Endothelial cell of umbilical vein (primary cell): Measurements from ENCODE around the gene CLIC4. TPM values are rescaled to one million over a fixed set of nuclear protein-coding genes. Genes with fewer than 3 reads are reported as not detected.

Experiments
- BruUV-seq: library from RNA; stranded (reverse); fragments of 400-500 nt; replicated peaks from 2 replicates; lab custom pipeline; 2021; lab: Mats Ljungman, UMichigan
- CTCF ChIA-PET: fragments of 300-600, 350-600 bp; sonication (Branson Sonifier 250); formaldehyde crosslinking; loops from one replicate; lab custom pipeline; 2021; ENCODE audit warnings: antibody characterized with exemption, inconsistent platforms; lab: Charles Lee
- POLR2A ChIA-PET: fragments of 300-600, 350-600 bp; sonication (Branson Sonifier 250); formaldehyde crosslinking; loops from one replicate; lab custom pipeline; 2021; ENCODE audit warnings: antibody characterized with exemption, inconsistent platforms; lab: Charles Lee
- DNase-seq: peaks from one replicate; pipeline ENCODE4 v3.0.0-alpha.2; 2011; ENCODE audit warnings: low read depth, low spot score
- FAIRE-seq: peaks from 2 replicates; lab custom pipeline; 2011; peaks lifted over from hg19 to GRCh38; lab: Jason Lieb, UNC
- H2AFZ ChIP-seq: 2 replicates; pipeline ENCODE4 v1.6.0; 2012; ENCODE audit warnings: low read depth, low read length, control low read depth, inconsistent platforms
- H3K27ac ChIP-seq: 2 replicates; pipeline ENCODE4 v1.5.1; 2011; ENCODE audit warnings: low read depth, mild to moderate bottlenecking, control low read depth, low read length, moderate library complexity; ENCODE audit not compliant: insufficient read depth
- H3K27me3 ChIP-seq, 2 experiments: 2 replicates each; pipeline versions ENCODE4 v1.6.0 to v1.6.1; 2011; ENCODE audit warnings: low read length in 2 of 2, mixed read lengths in 1 of 2; ENCODE audit not compliant: control insufficient read depth in 2 of 2, insufficient read depth in 2 of 2
- H3K36me3 ChIP-seq, 2 experiments: 2 replicates in 1 of 2; 3 replicates in 1 of 2; pipeline ENCODE4 v1.5.1; 2011; ENCODE audit warnings: low read length in 2 of 2, mild to moderate bottlenecking in 1 of 2, moderate library complexity in 1 of 2; ENCODE audit not compliant: control insufficient read depth in 2 of 2, insufficient read depth in 2 of 2; ENCODE audit errors: extremely low read depth in 1 of 2
- H3K4me1 ChIP-seq: 3 replicates; pipeline ENCODE4 v1.5.1; 2011; ENCODE audit warnings: mild to moderate bottlenecking, low read length; ENCODE audit not compliant: control insufficient read depth, insufficient read depth; ENCODE audit errors: extremely low read depth
- H3K4me2 ChIP-seq: 2 replicates; pipeline ENCODE4 v1.6.1; 2011; ENCODE audit warnings: low read length, control low read depth, mixed read lengths; ENCODE audit not compliant: insufficient read depth
- H3K4me3 ChIP-seq, 3 experiments: fragments of 200-600 bp in 1 of 3; sonication (generic), shearing (Covaris generic) in 1 of 3; replicated peaks in 1 of 3; 2 replicates each; pipeline ENCODE4 v1.5.1; 2011 to 2016; ENCODE audit warnings: control low read depth in 3 of 3, low read length in 3 of 3, mild to moderate bottlenecking in 2 of 3, inconsistent platforms in 1 of 3, low read depth in 1 of 3, moderate library complexity in 1 of 3; ENCODE audit not compliant: insufficient read depth in 1 of 3
- H3K79me2 ChIP-seq: 2 replicates; pipeline ENCODE4 v1.6.0; 2012; ENCODE audit warnings: low read length, inconsistent platforms; ENCODE audit not compliant: control insufficient read depth, insufficient read depth
- H3K9ac ChIP-seq: replicated peaks from 2 replicates; pipeline ENCODE3; 2011; ENCODE audit warnings: low read length, control low read depth; ENCODE audit not compliant: insufficient read depth; ENCODE audit errors: extremely low read depth
- H3K9me1 ChIP-seq: replicated peaks from 3 replicates; pipeline ENCODE4 v1.6.0; 2011; ENCODE audit warnings: mild to moderate bottlenecking, low read length; ENCODE audit not compliant: control insufficient read depth, insufficient read depth; ENCODE audit errors: extremely low read depth
- H3K9me3 ChIP-seq: replicated peaks from 2 replicates; pipeline ENCODE4 v1.5.1; 2012; ENCODE audit warnings: low read length, inconsistent platforms; ENCODE audit not compliant: control insufficient read depth, insufficient read depth
- H4K20me1 ChIP-seq: replicated peaks from 2 replicates; pipeline ENCODE3; 2011; ENCODE audit warnings: mild to moderate bottlenecking, low read length; ENCODE audit not compliant: control insufficient read depth, insufficient read depth; ENCODE audit errors: extremely low read depth
- CTCF ChIP-seq, 2 donors: IDR thresholded peaks; 1 replicate in 1 of 2; 2 replicates in 1 of 2; pipeline ENCODE4 v1.5.1; 2011; ENCODE audit warnings: low read length in 2 of 2, mild to moderate bottlenecking in 2 of 2, moderate library complexity in 2 of 2, control low read depth in 1 of 2, inconsistent platforms in 1 of 2, low read depth in 1 of 2; ENCODE audit not compliant: insufficient read depth in 1 of 2; ENCODE audit errors: extremely low read depth in 1 of 2
- FOS ChIP-seq: IDR thresholded peaks from 2 replicates; pipeline ENCODE4 v1.6.1; 2011; ENCODE audit warnings: mild to moderate bottlenecking, low read length, moderate library complexity, borderline replicate concordance; ENCODE audit not compliant: insufficient read depth
- GATA2 ChIP-seq: IDR thresholded peaks from 2 replicates; pipeline ENCODE4 v1.7.0; 2011; ENCODE audit warnings: low read depth, mild to moderate bottlenecking, moderate library complexity, mixed read lengths, low read length; ENCODE audit not compliant: insufficient read length, insufficient read depth
- dilution Hi-C: fragments of 300-500 bp; cut with MboI; formaldehyde crosslinking; loops from one replicate; pipeline ENCODE4 v1.15.0; 2019; ENCODE audit warnings: low sequenced_read_pairs; ENCODE audit not compliant: extremely low pct_ligation_motif_present
- intact Hi-C: fragments of 100-400 bp; cut with micrococcal nuclease; formaldehyde crosslinking; loops from one replicate; pipeline ENCODE4 v1.10.0; 2022
- polyA plus RNA-seq, 4 experiments: library from polyadenylated mRNA; depleted of rRNA in 3 of 4; stranded (reverse) in 3 of 4; unstranded in 1 of 4; fragments of >200 nt; gene quantifications; 2 replicates each; pipeline versions ENCODE4 v1.2.1 to v1.2.3, GENCODE V29; 2011 to 2012; ENCODE audit warnings: missing spikeins in 1 of 4
- total RNA-seq: library from RNA; stranded (reverse); gene quantifications from 2 replicates; pipeline ENCODE4 v1.2.3, GENCODE V29; 2021

CLIC4 gene
- total and polyA plus RNA-seq, 2 donors (not counting 3 experiments of a cell fraction or from before 2014, with no cell fraction given): 97.5 to 330 TPM

DNA sequence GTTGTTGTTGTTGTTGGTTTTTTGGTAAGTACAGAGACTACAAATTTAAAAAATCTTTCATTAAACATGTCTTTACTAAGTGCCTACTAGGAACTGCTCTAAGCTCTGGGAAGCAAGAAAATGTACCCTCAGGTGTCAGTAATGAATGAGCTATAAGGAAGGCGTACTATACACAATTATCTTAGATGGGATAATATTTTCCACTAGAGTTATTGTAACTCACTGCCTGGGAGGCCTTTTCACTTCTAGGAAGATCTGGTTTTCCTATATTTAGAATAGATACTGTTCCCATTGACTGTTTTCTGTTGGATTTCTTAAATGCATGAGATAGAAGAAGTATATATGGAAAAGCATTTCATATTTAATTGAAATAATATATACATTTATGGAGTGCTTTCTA lies 19.6 kb downstream of the CLIC4 start:
- no peaks in the 10 kb centered on the region for H3K27me3 ChIP-seq
- no peaks in the 10 kb centered on the region for H4K20me1 ChIP-seq
- no peaks in the 10 kb centered on the region for H3K9me1 ChIP-seq
- no peak for DNase-seq
- peak overlapping the region; percentile 6 for H3K4me2 ChIP-seq
- no peak for FAIRE-seq
- H3K79me2 ChIP-seq: peaks cover 95% of the 10 kb centered on the region
- H2AFZ ChIP-seq: no peak overlapping the region
- peaks cover 45% of the 10 kb centered on the region for H3K4me1 ChIP-seq
- H3K9me3 ChIP-seq: no peaks in the 10 kb centered on the region
- no peaks in the 10 kb centered on the region for H3K36me3 ChIP-seq
- no TSS peak for BruUV-seq
- dilution Hi-C loops (no loop called here), intact Hi-C loops (loop anchor here (5.0 kb wide), 1 partner anchor 123 kb away; the partner anchor contains the start of gene SRRM1)
- POLR2A ChIA-PET: interaction anchor here (0.6 to 1.4 kb wide), 2 partner anchors 20 to 21 kb away, joined by 3 to 7 read pairs; partner anchors contain the start of gene CLIC4
- peak overlapping the region; percentile 4 for H3K27ac ChIP-seq
- TF ChIP-seq GATA2 (no peak), FOS (no peak), CTCF (IDR thresholded peaks at IDR 0.05; ENCODE audit: extremely low read depth in 1 of 2, insufficient read depth in 1 of 2, low read depth in 1 of 2, low read length in 2 of 2) (no peak)
- H3K9ac ChIP-seq: no peak overlapping the region
- H3K4me3 ChIP-seq: no peak overlapping the region
- CTCF ChIA-PET: interaction anchor here (1.0 to 5.7 kb wide), 4 partner anchors 10 to 76 kb away, joined by 3 to 28 read pairs (median 6); partner anchors contain the start of gene CLIC4
